Measurements from ENCODE around the gene LAMA3. TPM values are rescaled to one million over a fixed set of nuclear protein-coding genes. Genes with fewer than 3 reads are reported as not detected.
A peak's percentile ranks its signal among the peaks of the same experiment; 100 is the strongest.

The LAMA3 gene
- total RNA-seq, 3 donors from 2014 or later (not counting 1 experiment from before 2014, with no cell fraction given) = not detected

DNA sequence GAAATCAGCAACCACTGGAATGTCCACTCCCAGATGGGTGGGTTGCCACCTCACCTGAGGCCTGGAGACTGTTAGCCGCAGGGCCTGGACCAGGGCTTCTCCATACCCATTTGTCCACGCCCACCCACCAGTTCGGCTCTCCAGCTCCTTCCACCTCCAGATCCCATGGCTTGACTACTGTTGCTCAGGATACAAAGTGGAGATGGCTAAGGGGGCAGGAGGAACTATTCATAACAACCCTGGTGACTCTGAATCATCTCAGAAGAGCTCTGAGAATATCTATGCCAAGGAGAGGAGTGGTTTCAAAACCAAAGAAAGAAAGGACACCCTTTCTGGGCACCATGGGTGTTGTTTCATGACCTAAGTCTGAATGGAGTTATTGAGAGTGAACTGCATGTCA is 145.8 kb downstream of the LAMA3 start:
- no peaks in the 10 kb centered on the region for H3K36me3 ChIP-seq (ENCODE audit: control insufficient read depth, insufficient read depth, low read length)
- Mint-ChIP-seq H3K9me3 (no peaks in the 10 kb centered on the region), H3K27me3 (ENCODE audit: low read depth in 2 of 2) (no peaks in the 10 kb centered on the region), H3K4me3 (no peak overlapping the region), H3K27ac (no peak overlapping the region), H3K4me1 (peaks cover 0 to 4% of the 10 kb centered on the region in 2 donors), H3K36me3 (no peaks in the 10 kb centered on the region)
- H3K27me3 ChIP-seq (ENCODE audit: control insufficient read depth, insufficient read depth, low read length) = no peaks in the 10 kb centered on the region
- ATAC-seq (no peak), DNase-seq (no peak)
- TF ChIP-seq, protein P1, sequence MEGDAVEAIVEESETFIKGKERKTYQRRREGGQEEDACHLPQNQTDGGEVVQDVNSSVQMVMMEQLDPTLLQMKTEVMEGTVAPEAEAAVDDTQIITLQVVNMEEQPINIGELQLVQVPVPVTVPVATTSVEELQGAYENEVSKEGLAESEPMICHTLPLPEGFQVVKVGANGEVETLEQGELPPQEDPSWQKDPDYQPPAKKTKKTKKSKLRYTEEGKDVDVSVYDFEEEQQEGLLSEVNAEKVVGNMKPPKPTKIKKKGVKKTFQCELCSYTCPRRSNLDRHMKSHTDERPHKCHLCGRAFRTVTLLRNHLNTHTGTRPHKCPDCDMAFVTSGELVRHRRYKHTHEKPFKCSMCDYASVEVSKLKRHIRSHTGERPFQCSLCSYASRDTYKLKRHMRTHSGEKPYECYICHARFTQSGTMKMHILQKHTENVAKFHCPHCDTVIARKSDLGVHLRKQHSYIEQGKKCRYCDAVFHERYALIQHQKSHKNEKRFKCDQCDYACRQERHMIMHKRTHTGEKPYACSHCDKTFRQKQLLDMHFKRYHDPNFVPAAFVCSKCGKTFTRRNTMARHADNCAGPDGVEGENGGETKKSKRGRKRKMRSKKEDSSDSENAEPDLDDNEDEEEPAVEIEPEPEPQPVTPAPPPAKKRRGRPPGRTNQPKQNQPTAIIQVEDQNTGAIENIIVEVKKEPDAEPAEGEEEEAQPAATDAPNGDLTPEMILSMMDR (IDR thresholded peaks at IDR 0.05) = no peak
- no peak overlapping the region for H3K27ac ChIP-seq (ENCODE audit: low read length)
- intact Hi-C loops (cut with micrococcal nuclease) = no loop called here
- no peak overlapping the region for H3K4me3 ChIP-seq (ENCODE audit: low read length)
- no peaks in the 10 kb centered on the region for H3K4me1 ChIP-seq (ENCODE audit: control insufficient read depth, insufficient read depth, low read length)
- 100% methylated on average over 3 of the region's 3 CpGs for WGBS (ENCODE audit: insufficient coverage)
- no peaks in the 10 kb centered on the region for H3K9me3 ChIP-seq (ENCODE audit: control insufficient read depth, insufficient read depth, low read length)

GRCh38 chr18:23835506-23835905 is 146.3 kb downstream of the LAMA3 start:
- H3K4me3 Mint-ChIP-seq = no peak overlapping the region
- no peak overlapping the region for H3K4me3 ChIP-seq (ENCODE audit: low read length)
- H3K27me3 ChIP-seq (ENCODE audit: control insufficient read depth, insufficient read depth, low read length) = no peaks in the 10 kb centered on the region
- no peaks in the 10 kb centered on the region for H3K9me3 Mint-ChIP-seq
- peaks cover 0 to 4% of the 10 kb centered on the region in 2 donors for H3K4me1 Mint-ChIP-seq
- no peaks in the 10 kb centered on the region for H3K36me3 ChIP-seq (ENCODE audit: control insufficient read depth, insufficient read depth, low read length)
- ATAC-seq (no peak), DNase-seq (no peak)
- no peaks in the 10 kb centered on the region for H3K27me3 Mint-ChIP-seq (ENCODE audit: low read depth in 2 of 2)
- H3K27ac ChIP-seq (ENCODE audit: low read length) = no peak overlapping the region
- H3K36me3 Mint-ChIP-seq = no peaks in the 10 kb centered on the region
- 60% methylated on average over 4 of the region's 4 CpGs for WGBS (ENCODE audit: insufficient coverage)
- no peaks in the 10 kb centered on the region for H3K9me3 ChIP-seq (ENCODE audit: control insufficient read depth, insufficient read depth, low read length)
- no peaks in the 10 kb centered on the region for H3K4me1 ChIP-seq (ENCODE audit: control insufficient read depth, insufficient read depth, low read length)
- intact Hi-C loops (cut with micrococcal nuclease) = no loop called here
- TF ChIP-seq, protein P1 (IDR thresholded peaks at IDR 0.05) = no peak
- H3K27ac Mint-ChIP-seq = no peak overlapping the region

DNA sequence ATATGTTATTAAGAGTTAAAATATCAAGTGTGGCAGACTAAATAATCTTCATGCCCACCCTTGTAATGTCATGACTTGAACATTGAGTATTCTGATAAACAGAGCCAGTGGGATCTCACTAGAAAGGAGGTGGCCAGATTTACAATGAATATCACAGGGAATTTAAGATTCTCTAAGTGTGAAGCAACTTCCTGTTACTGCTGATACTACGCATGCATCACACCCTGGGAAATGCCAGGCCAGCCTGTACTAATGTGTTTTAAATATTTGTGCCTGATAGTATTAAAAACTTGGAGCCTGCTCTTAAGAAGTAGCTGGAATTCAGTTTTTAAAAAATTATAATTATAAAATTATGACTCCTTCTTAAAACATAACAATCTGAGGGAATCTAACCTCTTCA is 148.3 kb downstream of the LAMA3 start:
- no peaks in the 10 kb centered on the region for H3K9me3 ChIP-seq (ENCODE audit: control insufficient read depth, insufficient read depth, low read length)
- no peaks in the 10 kb centered on the region for H3K27me3 ChIP-seq (ENCODE audit: control insufficient read depth, insufficient read depth, low read length)
- Mint-ChIP-seq H3K4me3 (no peak overlapping the region), H3K9me3 (no peaks in the 10 kb centered on the region), H3K36me3 (no peaks in the 10 kb centered on the region), H3K27ac (no peak overlapping the region), H3K4me1 (peaks cover 0 to 4% of the 10 kb centered on the region in 2 donors), H3K27me3 (ENCODE audit: low read depth in 2 of 2) (no peaks in the 10 kb centered on the region)
- ATAC-seq = peak; percentile 76 to 95 (median 91)
- H3K36me3 ChIP-seq (ENCODE audit: control insufficient read depth, insufficient read depth, low read length) = no peaks in the 10 kb centered on the region
- WGBS (ENCODE audit: insufficient coverage) = 20% methylated on average over 1 of the region's 1 CpG
- no peak overlapping the region for H3K27ac ChIP-seq (ENCODE audit: low read length)
- H3K4me3 ChIP-seq (ENCODE audit: low read length) = no peak overlapping the region
- TF ChIP-seq, protein P1 (IDR thresholded peaks at IDR 0.05) = no peak
- intact Hi-C loops (cut with micrococcal nuclease) = no loop called here
- no peaks in the 10 kb centered on the region for H3K4me1 ChIP-seq (ENCODE audit: control insufficient read depth, insufficient read depth, low read length)
- DNase-seq = peak in 1 of 2 donors; percentile 32

- Mint-ChIP-seq H3K27me3 (ENCODE audit: low read depth in 2 of 2) (peaks cover 0 to 4% of the 10 kb centered on the region in 2 donors), H3K9me3 (no peaks in the 10 kb centered on the region), H3K36me3 (no peaks in the 10 kb centered on the region), H3K27ac (no peak overlapping the region), H3K4me3 (no peak overlapping the region), H3K4me1 (peaks cover 0 to 4% of the 10 kb centered on the region in 2 donors)
- no peaks in the 10 kb centered on the region for H3K9me3 ChIP-seq (ENCODE audit: control insufficient read depth, insufficient read depth, low read length)
- intact Hi-C loops (cut with micrococcal nuclease) = no loop called here
- TF ChIP-seq, protein P1 (IDR thresholded peaks at IDR 0.05) = no peak
- H3K36me3 ChIP-seq (ENCODE audit: control insufficient read depth, insufficient read depth, low read length) = no peaks in the 10 kb centered on the region
- no peak for ATAC-seq
- WGBS (ENCODE audit: insufficient coverage) = 40% methylated on average over 2 of the region's 2 CpGs
- DNase-seq = no peak
- H3K4me3 ChIP-seq (ENCODE audit: low read length) = no peak overlapping the region
- no peaks in the 10 kb centered on the region for H3K27me3 ChIP-seq (ENCODE audit: control insufficient read depth, insufficient read depth, low read length)
- no peaks in the 10 kb centered on the region for H3K4me1 ChIP-seq (ENCODE audit: control insufficient read depth, insufficient read depth, low read length)
- no peak overlapping the region for H3K27ac ChIP-seq (ENCODE audit: low read length)
Observed at GRCh38 chr18:23838233-23838632, 149.0 kb downstream of the LAMA3 start.

All from natural killer cell (primary cell).